ENCODE results near the gene SERF2. TPM values are rescaled to one million over a fixed set of nuclear protein-coding genes. Genes with fewer than 3 reads are reported as not detected.
"Not testable (repeated sequence)": the region's sequence is repeated elsewhere in the genome, so short reads cannot be mapped to it uniquely, and the experiment has no call there.

Gene SERF2
- total and polyA plus RNA-seq, 4 donors, result 195 to 1,329 (median 838) TPM

DNA sequence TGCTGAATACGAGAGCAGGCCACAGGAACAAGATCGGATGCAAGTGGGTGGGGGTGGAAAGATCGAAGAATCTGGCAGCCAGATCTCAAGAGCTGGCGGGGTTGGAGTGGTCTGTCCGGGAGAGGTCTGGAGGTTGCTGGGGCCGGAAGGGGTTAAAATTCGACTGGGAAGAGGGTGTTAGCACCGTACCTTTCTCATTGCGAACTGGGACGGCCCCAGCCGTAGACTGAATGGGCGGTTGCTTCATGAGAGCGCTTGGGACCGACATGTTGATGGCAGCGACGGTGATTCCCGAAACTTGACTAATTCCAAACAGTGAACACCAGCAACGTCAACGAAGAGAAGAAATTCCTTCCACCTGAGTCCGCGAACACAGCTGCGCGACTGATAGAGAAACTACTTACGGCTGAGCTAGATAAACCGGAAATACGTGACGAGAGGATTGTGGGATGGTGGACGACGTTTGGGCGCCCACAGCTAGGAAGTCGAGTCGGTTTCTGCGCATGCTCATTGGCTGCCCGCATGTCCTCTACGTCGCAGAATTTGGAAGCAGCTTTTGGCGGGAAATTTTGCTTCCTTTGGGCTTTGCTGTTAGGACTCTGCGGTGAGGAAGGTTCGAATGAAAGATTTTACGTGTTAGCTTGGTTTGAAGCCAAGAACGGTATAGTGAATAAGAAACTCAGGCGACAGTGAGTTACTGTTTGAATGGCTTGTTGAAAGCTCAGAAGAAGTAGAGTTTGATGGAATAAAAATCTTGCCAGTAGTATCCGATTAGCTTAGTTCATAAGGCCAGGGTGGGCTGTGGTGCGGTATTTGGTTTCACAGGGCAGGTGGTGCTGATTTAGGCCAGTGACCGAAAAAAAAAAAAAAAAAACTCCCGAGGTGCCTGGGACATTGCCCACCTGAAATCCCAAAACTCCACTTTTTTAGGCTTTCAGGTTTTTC lies 32.5 kb downstream of the SERF2 start, which contains the start of gene MFAP1:
Gene MFAP1 (minus strand): TSS at position 389 of the 945 bp plus-strand sequence. CDS start 121 bp downstream, at position 268.
- Histone ChIP-seq H3K27me3 (ENCODE audit: control insufficient read depth in 4 of 4, insufficient read depth in 4 of 4, low read length in 3 of 4) (no peaks in the 10 kb centered on the region), H3K9ac (ENCODE audit: low read depth in 1 of 2, low read length in 2 of 2) (peak within 1 kb of the TSS; percentile 63 to 100), H3K4me3 (ENCODE audit: low read depth in 1 of 3, low read length in 3 of 3) (peak within 1 kb of the TSS; percentile 90 to 99 (median 99)), H3K36me3 (ENCODE audit: control insufficient read depth in 4 of 4, insufficient read depth in 3 of 4, low read depth in 1 of 4, low read length in 3 of 4) (no peaks in the 10 kb centered on the region), H3K27ac (ENCODE audit: low read depth in 1 of 2, low read length in 2 of 2) (peak within 1 kb of the TSS; percentile 80 to 94), H3K9me3 (ENCODE audit: control insufficient read depth in 4 of 4, low read length in 3 of 4) (no peaks in the 10 kb centered on the region), H3K4me1 (ENCODE audit: control insufficient read depth in 4 of 4, insufficient read depth in 4 of 4, low read length in 3 of 4) (peaks cover 9 to 18% (median 12%) of the 10 kb centered on the region in 4 donors)
- WGBS, result 9% methylated on average over 46 of the region's 46 CpGs
- DNase-seq (ENCODE audit: low spot score), result peak; percentile 88
- TF ChIP-seq, protein P1, sequence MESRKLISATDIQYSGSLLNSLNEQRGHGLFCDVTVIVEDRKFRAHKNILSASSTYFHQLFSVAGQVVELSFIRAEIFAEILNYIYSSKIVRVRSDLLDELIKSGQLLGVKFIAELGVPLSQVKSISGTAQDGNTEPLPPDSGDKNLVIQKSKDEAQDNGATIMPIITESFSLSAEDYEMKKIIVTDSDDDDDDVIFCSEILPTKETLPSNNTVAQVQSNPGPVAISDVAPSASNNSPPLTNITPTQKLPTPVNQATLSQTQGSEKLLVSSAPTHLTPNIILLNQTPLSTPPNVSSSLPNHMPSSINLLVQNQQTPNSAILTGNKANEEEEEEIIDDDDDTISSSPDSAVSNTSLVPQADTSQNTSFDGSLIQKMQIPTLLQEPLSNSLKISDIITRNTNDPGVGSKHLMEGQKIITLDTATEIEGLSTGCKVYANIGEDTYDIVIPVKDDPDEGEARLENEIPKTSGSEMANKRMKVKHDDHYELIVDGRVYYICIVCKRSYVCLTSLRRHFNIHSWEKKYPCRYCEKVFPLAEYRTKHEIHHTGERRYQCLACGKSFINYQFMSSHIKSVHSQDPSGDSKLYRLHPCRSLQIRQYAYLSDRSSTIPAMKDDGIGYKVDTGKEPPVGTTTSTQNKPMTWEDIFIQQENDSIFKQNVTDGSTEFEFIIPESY (IDR thresholded peaks at IDR 0.05), result peak; percentile 88
- TF ChIP-seq HNF4G (IDR thresholded peaks at IDR 0.05), result no peak
- peak; percentile 90 for TF ChIP-seq YY1 (IDR thresholded peaks at IDR 0.05)
- TF ChIP-seq EGR1 (IDR thresholded peaks at IDR 0.05; ENCODE audit: low read depth in 2 of 2), result no peak
- TF ChIP-seq RXRA (IDR thresholded peaks at IDR 0.05), result peak; percentile 20 to 28
- TF ChIP-seq NR2F2 (IDR thresholded peaks at IDR 0.05), result no peak
- peak; percentile 38 for TF ChIP-seq SP1 (IDR thresholded peaks at IDR 0.05)
- TF ChIP-seq FOXA1 (IDR thresholded peaks at IDR 0.05), result no peak
- peak in 1 of 2 donors; percentile 31 for TF ChIP-seq RAD21 (IDR thresholded peaks at IDR 0.05)
- no peak for TF ChIP-seq HNF4A (conservative IDR thresholded peaks at IDR 0.05)
- no peak for TF ChIP-seq CTCF (IDR thresholded peaks at IDR 0.05; ENCODE audit: low read depth, low read length, missing input control)
- no peak for TF ChIP-seq FOXA2 (IDR thresholded peaks at IDR 0.05)
- TF ChIP-seq MAX (IDR thresholded peaks at IDR 0.05), result peak; percentile 81
- TF ChIP-seq REST (IDR thresholded peaks at IDR 0.05), result peak; percentile 90
- peak; percentile 99 for TF ChIP-seq TAF1 (conservative IDR thresholded peaks at IDR 0.05)
- TF ChIP-seq JUND (IDR thresholded peaks at IDR 0.05), result no peak
- peak; percentile 79 to 96 for TF ChIP-seq GABPA (IDR thresholded peaks at IDR 0.05 in 1 of 2, conservative IDR thresholded peaks at IDR 0.05 in 1 of 2)
- TF ChIP-seq, protein P2, sequence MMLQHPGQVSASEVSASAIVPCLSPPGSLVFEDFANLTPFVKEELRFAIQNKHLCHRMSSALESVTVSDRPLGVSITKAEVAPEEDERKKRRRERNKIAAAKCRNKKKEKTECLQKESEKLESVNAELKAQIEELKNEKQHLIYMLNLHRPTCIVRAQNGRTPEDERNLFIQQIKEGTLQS (IDR thresholded peaks at IDR 0.05), result no peak

DNA sequence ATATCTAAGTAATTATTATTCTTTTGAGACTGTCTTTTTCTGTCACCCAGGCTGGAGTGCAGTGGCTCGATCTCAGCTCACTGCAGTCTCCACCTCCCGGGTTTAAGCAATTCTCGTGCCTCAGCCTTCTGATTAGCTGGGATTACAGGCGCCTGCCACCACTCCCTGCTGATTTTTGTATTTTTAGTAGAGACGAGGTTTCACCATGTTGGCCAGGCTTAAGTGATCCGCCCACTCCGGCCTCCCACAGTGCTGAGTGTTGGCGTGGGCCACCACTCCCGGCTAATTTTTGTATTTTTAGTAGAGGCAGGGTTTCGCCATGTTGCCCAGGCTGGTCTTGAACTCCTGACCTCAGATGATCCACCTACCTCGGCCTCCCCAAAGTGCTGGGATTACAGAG lies 33.2 kb downstream of the SERF2 start:
- H3K4me1 ChIP-seq (ENCODE audit: control insufficient read depth in 4 of 4, insufficient read depth in 4 of 4, low read length in 3 of 4), result peaks cover 9 to 18% (median 12%) of the 10 kb centered on the region in 4 donors
- not testable (repeated sequence) for H3K9me3 ChIP-seq (ENCODE audit: control insufficient read depth in 4 of 4, low read length in 3 of 4); H3K36me3 ChIP-seq (ENCODE audit: control insufficient read depth in 4 of 4, insufficient read depth in 3 of 4, low read depth in 1 of 4, low read length in 3 of 4); H3K4me3 ChIP-seq (ENCODE audit: low read depth in 1 of 3, low read length in 3 of 3); H3K9ac ChIP-seq (ENCODE audit: low read depth in 1 of 2, low read length in 2 of 2); H3K27me3 ChIP-seq (ENCODE audit: control insufficient read depth in 4 of 4, insufficient read depth in 4 of 4, low read length in 3 of 4); DNase-seq (ENCODE audit: low spot score); H3K27ac ChIP-seq (ENCODE audit: low read depth in 1 of 2, low read length in 2 of 2)
- whole genome bisulfite sequencing, result 96% methylated on average over 11 of the region's 11 CpGs
